Measurements from ENCODE around the gene ADIPOQ.
"Not testable (repeated sequence)": the region's sequence is repeated elsewhere in the genome, so short reads cannot be mapped to it uniquely, and the experiment has no call there.

The ADIPOQ gene

DNA sequence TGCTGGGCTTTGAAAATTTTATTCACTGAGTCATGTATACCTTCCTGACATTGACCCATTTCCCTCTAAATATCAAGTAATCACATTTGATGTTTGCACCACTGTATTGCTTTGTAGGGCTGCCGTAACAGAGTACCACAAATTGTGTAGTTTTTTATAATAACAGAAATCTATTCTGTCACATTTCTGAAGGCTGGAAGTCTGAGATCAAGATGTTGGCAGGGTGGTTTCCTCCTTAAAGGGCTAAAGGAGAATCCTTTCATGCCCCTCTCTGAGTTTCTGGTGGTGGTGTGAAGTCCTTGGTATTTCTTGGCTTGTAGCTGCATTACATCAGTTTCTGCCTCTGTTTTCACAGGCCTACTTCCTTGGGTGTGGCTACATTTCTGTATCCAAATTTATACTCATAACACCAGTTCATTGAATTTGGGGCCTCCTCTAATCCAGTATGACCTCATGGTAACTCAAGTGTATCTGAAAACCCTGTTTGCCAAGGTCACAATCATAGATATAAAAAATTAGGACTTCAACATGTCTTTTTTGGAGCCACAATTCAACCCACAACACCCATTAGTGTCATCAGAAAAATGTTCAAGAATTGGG is 58.7 kb downstream of the ADIPOQ start:
- no peak for DNase-seq (ENCODE audit: low read depth in 2 of 3, low spot score in 2 of 3)

GRCh38 chr3:186902154-186902553 is 59.6 kb downstream of the ADIPOQ start:
- DNase-seq (ENCODE audit: low read depth in 2 of 3, low spot score in 2 of 3): no peak

GRCh38 chr3:186902713-186903112 is 60.2 kb downstream of the ADIPOQ start:
- DNase-seq (ENCODE audit: low read depth in 2 of 3, low spot score in 2 of 3): no peak

DNA sequence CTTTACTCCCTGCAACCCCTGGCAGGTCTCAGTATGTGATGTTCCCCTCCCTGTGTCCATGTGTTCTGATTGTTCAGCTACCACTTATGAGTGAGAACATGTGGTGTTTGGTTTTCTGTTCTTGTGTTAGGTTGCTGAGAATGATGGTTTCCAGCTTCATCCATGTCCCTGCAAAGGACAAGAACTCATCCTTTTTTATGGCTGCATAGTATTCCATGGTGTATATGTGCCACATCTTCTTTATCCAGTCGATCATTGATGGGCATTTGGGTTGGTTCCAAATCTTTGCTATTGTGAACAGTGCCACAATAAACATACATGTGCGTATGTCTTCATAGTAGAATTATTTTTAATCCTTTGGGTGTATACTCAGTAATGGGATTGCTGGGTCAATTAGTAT is 61.2 kb downstream of the ADIPOQ start:
- DNase-seq (ENCODE audit: low read depth in 2 of 3, low spot score in 2 of 3): not testable (repeated sequence)

DNA sequence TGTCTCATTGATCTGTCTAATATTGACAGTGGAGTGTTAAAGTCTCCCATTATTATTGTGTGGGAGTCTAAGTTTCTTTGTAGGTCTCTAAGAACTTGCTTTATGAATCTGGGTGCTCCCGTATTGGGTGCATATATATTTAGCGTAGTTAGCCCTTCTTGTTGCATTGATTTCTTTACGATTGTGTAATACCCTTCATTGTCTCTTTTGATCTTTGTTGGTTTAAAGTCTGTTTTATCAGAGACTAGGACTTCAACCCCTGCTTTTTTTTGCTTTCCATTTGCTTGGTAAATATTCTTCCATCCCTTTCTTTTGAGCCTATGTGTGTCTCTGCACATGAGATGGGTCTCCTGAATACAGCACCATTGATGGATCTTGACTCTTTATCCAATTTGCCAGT is 64.6 kb downstream of the ADIPOQ start:
- not testable (repeated sequence) for DNase-seq (ENCODE audit: low read depth in 2 of 3, low spot score in 2 of 3)

All from activated CD8-positive, alpha-beta memory T cell treated with anti-CD3 and anti-CD28 coated beads for 48 hours (primary cell).